GM19397 (cell line): ENCODE data around the gene NLRP1.

ENCODE experiments used
- ATAC-seq: cut with Tn5 transposase; IDR thresholded peaks from one replicate; pipeline ENCODE4 v1.9.1; 2021; ENCODE audit warnings: mild to moderate bottlenecking, moderate library complexity; ENCODE audit not compliant: unreplicated experiment

The NLRP1 gene

GRCh38 chr17:5485270-5486205, 98.8 kb downstream of the NLRP1 start, which contains the start of gene DERL2:
Gene DERL2, minus strand, starts transcription at chr17:5486178. Its CDS starts 17 bp downstream, at chr17:5486161.
- ATAC-seq, result peak; percentile 18

GRCh38 chr17:5481451-5481850, 102.9 kb downstream of the NLRP1 start:
- no peak for ATAC-seq

GRCh38 chr17:5480962-5481361, 103.3 kb downstream of the NLRP1 start:
- ATAC-seq, result no peak

GRCh38 chr17:5478992-5479391, 105.3 kb downstream of the NLRP1 start:
- no peak for ATAC-seq

- no peak for ATAC-seq
Measured at GRCh38 chr17:5473906-5474305, 110.4 kb downstream of the NLRP1 start.

- no peak for ATAC-seq
Measured at GRCh38 chr17:5472511-5472910, 111.8 kb downstream of the NLRP1 start.

GRCh38 chr17:5468075-5468473, 116.2 kb downstream of the NLRP1 start:
- ATAC-seq, result peak; percentile 7

- no peak for ATAC-seq
Measured at GRCh38 chr17:5467416-5467815, 116.9 kb downstream of the NLRP1 start.

GRCh38 chr17:5466295-5466694, 118.0 kb downstream of the NLRP1 start:
- no peak for ATAC-seq

- ATAC-seq, result no peak
Measured at GRCh38 chr17:5464717-5465507, 119.4 kb downstream of the NLRP1 start.
